DND-41 (cell line): ENCODE data around the gene PIN1.

Experiments
- CTCF ChIP-seq: IDR thresholded peaks from 2 replicates; pipeline ENCODE4 v1.5.1; 2012; ENCODE audit warnings: borderline replicate concordance, low read length, moderate library complexity, mild to moderate bottlenecking; ENCODE audit not compliant: poor library complexity, severe bottlenecking; ENCODE audit errors: extremely low read depth
- EZH2 ChIP-seq: IDR thresholded peaks from 3 replicates; pipeline ENCODE4 v1.6.1; 2012; ENCODE audit warnings: borderline replicate concordance, low read depth, mild to moderate bottlenecking, moderate library complexity, low read length, inconsistent platforms; ENCODE audit not compliant: severe bottlenecking

DNA sequence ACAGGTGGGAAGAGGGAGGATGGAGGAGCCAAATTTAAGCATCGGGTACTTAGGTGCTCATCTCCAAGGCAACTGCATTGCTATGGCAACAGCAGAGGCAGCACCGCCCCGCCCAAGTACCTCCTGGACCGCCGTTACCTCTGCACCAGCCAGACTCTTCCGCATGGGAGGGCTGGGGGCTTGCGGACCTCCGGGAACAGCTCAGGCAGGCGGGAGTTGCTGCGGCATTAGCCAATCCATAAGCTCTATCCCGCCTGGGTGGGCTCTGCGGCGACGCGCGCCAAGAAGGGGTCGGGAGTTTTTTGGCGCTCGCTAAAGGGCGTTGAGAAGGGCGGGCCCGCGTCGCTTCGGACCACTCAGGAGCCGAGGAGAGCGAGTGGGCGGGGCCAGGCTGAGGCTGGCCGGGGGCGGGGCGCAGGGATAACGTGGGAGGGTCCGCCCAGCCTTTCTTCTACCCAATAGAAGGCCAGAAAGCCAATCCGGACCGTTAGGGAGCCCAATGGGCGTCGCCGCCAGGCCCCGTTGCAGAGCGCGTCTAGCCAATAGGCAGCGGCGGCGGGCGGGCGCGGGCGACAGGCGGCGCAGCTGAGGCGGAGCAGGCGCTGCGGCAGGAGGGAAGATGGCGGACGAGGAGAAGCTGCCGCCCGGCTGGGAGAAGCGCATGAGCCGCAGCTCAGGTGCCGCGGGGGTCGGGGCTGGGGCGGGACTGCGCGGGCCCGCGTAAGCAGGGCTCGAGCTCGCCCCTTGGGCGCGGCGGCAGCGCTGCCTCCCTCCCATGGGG, at the start of gene PIN1:
- TF ChIP-seq EZH2 (no peak), CTCF (peak; percentile 58)
